ENCODE data around the gene SHISA9. TPM values are rescaled to one million over a fixed set of nuclear protein-coding genes. Genes with fewer than 3 reads are reported as not detected.

The SHISA9 gene
- total and polyA plus RNA-seq, 2 of the 4 experiments (the other 2 are of a cell fraction), result under 0.01 TPM; not detected in 1

DNA sequence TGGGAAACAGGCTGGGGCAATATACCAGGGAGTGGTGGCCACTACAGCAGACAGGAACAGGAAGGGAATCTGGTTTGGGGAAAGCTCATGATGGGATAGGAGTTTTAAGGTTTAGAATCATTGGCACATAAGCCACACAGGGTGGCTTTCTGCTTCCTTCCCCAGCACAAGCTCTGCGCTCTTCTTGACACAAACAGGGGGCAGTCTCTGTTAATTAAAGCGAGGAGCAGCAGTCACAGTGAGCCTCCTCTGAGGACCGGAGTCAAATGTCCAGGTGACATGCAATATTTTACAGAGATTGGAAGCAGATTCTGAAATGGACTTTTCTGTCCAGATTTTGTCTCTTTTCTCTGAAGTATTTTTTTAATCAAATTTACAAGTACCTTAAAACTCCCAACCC is 2.8 kb upstream of the SHISA9 start:
- H2AK9ac ChIP-seq (replicated peaks; ENCODE audit: low read depth, low read length, poor library complexity), result no peak overlapping the region
- in situ Hi-C loops (cut with MboI; ENCODE audit: low sequenced_read_pairs), result no loop called here
- no peaks in the 10 kb centered on the region for H3K36me3 ChIP-seq (ENCODE audit: control insufficient read depth, insufficient read depth, low read length)
- TF ChIP-seq BHLHE40 (IDR thresholded peaks at IDR 0.05; ENCODE audit: low read depth, low read length), result no peak
- no peak overlapping the region for H4K8ac ChIP-seq (ENCODE audit: low read depth in 2 of 2, low read length in 2 of 2)
- H3K27me3 ChIP-seq (ENCODE audit: control insufficient read depth, insufficient read depth, low read length), result peaks cover 20% of the 10 kb centered on the region; the same call in 1 of the 2 replicates
- no peak overlapping the region for H3K27ac ChIP-seq (ENCODE audit: insufficient read depth, low read length)
- H3K9me1 ChIP-seq (ENCODE audit: insufficient read depth, low read length), result no peaks in the 10 kb centered on the region
- H3K4me1 ChIP-seq (ENCODE audit: control insufficient read depth, insufficient read depth, low read length), result no peaks in the 10 kb centered on the region
- ATAC-seq (ENCODE audit: low read depth) (no peak), DNase-seq (no peak)
- intact Hi-C loops (cut with micrococcal nuclease), result no loop called here
- no peaks in the 10 kb centered on the region for H3K9me3 ChIP-seq (ENCODE audit: control insufficient read depth, insufficient read depth, low read length)
- no peak overlapping the region for H2BK20ac ChIP-seq (ENCODE audit: low read depth, low read length)
- no peak overlapping the region for H3K9ac ChIP-seq (ENCODE audit: low read depth, low read length)
- H3K23ac ChIP-seq (ENCODE audit: low read depth, low read length), result no peak overlapping the region
- no peak overlapping the region for H3K4ac ChIP-seq (ENCODE audit: low read depth, low read length)
- H3K14ac ChIP-seq (replicated peaks; ENCODE audit: low read depth, low read length), result no peak overlapping the region
- H4K91ac ChIP-seq (ENCODE audit: insufficient read depth, low read depth, low read length), result no peak overlapping the region
- dilution Hi-C loops (cut with HindIII; ENCODE audit: low sequenced_read_pairs, unreplicated experiment), result no loop called here
- no peak overlapping the region for H2BK15ac ChIP-seq (ENCODE audit: low read depth, low read length)
- no peaks in the 10 kb centered on the region for H3K79me1 ChIP-seq (ENCODE audit: low read depth in 1 of 2, low read length in 2 of 2)
- H2AFZ ChIP-seq (replicated peaks; ENCODE audit: low read length, poor library complexity), result no peak overlapping the region
- ChIA-PET CTCF (no interaction called here), POLR2A (ENCODE audit: unreplicated experiment) (no interaction called here)
- H3K4me3 ChIP-seq (ENCODE audit: insufficient read depth, low read depth, low read length), result no peak overlapping the region
- no peak overlapping the region for H2BK5ac ChIP-seq (ENCODE audit: low read depth, low read length, poor library complexity, severe bottlenecking)
- H4K5ac ChIP-seq (ENCODE audit: low read depth, low read length), result no peak overlapping the region
- H2BK120ac ChIP-seq (ENCODE audit: low read depth, low read length), result no peak overlapping the region
- H4K20me1 ChIP-seq (ENCODE audit: insufficient read depth, low read length), result no peaks in the 10 kb centered on the region
- no peak overlapping the region for H3K18ac ChIP-seq (ENCODE audit: low read depth, low read length)
- BruUV-seq (replicated peaks), result no TSS peak
- WGBS, 2 experiments (ENCODE audit: extremely low coverage in 2 of 2, insufficient read length in 1 of 2), result 17% methylated on average over 1 of the region's 3 CpGs; no CpG with 5 or more reads in 1 of the 2 experiments
- H3K56ac ChIP-seq (ENCODE audit: extremely low read depth, insufficient read depth, low read length), result no peak overlapping the region
- no peak overlapping the region for H3K4me2 ChIP-seq (ENCODE audit: low read depth, low read length)
- no peak overlapping the region for H2AK5ac ChIP-seq (ENCODE audit: low read depth, low read length)
